Measurements from ENCODE around the gene C9orf85.

Gene C9orf85

DNA sequence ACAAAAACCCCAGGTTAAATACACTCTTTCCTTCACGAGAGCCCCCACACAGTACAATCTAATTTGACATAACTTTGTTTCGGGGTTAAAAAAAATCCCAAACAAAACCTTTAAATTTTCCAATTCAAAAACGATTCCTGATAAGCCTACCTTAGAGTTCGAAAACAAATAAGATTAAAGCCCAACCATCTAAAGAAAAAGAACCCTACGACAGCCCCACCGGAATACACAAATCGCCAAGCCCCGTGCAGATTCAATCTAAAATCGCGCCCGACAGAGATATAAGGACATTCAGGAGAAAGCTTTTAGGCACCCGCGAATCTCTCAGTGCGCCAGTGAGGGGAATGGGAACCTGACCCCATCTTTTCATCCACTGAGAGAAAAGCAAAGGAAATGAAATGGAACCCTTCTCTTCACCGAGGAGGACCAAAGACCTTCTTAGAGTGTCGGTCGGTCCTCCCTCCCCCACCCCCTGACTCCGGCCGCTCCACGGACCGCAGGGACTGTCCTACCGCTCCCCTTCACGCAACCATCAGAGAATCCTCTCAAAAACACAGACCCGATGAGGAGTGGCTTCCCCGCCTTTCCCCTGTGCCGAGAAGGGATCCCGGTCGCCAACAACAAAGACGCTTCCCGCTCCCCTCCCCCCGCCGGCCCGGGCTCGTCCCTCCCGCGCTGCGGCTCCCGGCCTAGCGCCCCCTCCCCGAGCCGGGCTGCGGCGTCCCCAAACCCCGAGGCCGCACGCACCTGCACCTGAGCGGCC is 1.4 kb upstream of the C9orf85 start:
- Histone ChIP-seq H3K4me3 (ENCODE audit: low read length) (peak overlapping the region; percentile 97), H3K9me3 (ENCODE audit: control insufficient read depth, low read length) (no peaks in the 10 kb centered on the region), H3K4me1 (ENCODE audit: control insufficient read depth, insufficient read depth, low read length) (peaks cover 31% of the 10 kb centered on the region), H3K9ac (ENCODE audit: low read length) (peak overlapping the region; percentile 86), H3K36me3 (ENCODE audit: control insufficient read depth, insufficient read depth, low read length, severe bottlenecking) (no peaks in the 10 kb centered on the region), H3K27me3 (replicated peaks; ENCODE audit: control insufficient read depth, insufficient read depth, low read length) (no peaks in the 10 kb centered on the region)
- peak; percentile 72 for DNase-seq (ENCODE audit: low read depth)

DNA sequence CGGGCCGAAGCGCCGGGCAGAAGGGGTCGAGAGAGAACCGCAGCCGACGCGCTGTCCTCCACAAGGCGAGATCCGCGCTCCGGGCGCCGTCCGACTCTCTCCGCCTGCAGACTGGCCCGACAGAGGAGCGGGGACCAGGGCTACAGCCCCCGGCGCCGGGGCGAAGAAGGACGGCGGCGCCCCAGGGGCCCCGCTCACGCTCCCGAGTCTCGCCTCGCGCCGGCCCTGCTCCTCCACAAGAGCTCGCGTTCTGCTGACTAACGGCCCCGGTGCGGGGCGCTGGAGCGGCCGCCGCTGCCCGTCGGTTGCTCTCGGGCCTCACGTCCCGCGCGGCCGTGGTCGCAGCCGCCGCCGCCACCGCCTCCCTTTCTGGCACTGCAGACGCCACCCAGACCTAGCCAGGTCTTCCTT is 784 bp upstream of the C9orf85 start:
- Histone ChIP-seq H3K27me3 (replicated peaks; ENCODE audit: control insufficient read depth, insufficient read depth, low read length) (no peaks in the 10 kb centered on the region), H3K9ac (ENCODE audit: low read length) (peak overlapping the region; percentile 86), H3K9me3 (ENCODE audit: control insufficient read depth, low read length) (no peaks in the 10 kb centered on the region), H3K4me3 (ENCODE audit: low read length) (peak overlapping the region; percentile 97), H3K36me3 (ENCODE audit: control insufficient read depth, insufficient read depth, low read length, severe bottlenecking) (no peaks in the 10 kb centered on the region), H3K4me1 (ENCODE audit: control insufficient read depth, insufficient read depth, low read length) (peaks cover 31% of the 10 kb centered on the region)
- DNase-seq (ENCODE audit: low read depth): peak; percentile 76

DNA sequence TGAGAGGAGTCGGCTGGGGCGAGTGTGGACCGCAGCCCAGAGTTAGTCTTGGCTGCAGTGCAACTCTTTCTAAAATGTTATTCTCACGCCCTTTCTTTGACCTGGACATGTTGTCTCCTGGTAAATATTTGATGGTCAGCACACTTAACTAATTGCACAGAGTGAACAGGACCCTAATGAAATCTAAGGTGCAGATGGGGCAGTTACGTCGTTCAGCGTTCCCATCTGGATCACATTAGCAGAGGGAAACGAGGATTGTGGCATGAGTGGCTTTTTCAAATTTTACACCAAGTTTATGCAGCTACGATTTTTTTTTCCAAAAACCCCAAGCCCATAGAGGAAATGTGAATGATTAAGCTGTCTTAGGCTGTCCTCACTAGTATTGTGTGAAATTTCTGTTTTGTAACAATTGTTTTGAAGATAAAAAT is 483 bp downstream of the C9orf85 start:
- peak; percentile 77 for DNase-seq (ENCODE audit: low read depth)
- peak overlapping the region; percentile 97 for H3K4me3 ChIP-seq (ENCODE audit: low read length)
- H3K9ac ChIP-seq (ENCODE audit: low read length): peak overlapping the region; percentile 97
- H3K27me3 ChIP-seq (replicated peaks; ENCODE audit: control insufficient read depth, insufficient read depth, low read length): no peaks in the 10 kb centered on the region
- no peaks in the 10 kb centered on the region for H3K9me3 ChIP-seq (ENCODE audit: control insufficient read depth, low read length)
- H3K4me1 ChIP-seq (ENCODE audit: control insufficient read depth, insufficient read depth, low read length): peaks cover 31% of the 10 kb centered on the region
- no peaks in the 10 kb centered on the region for H3K36me3 ChIP-seq (ENCODE audit: control insufficient read depth, insufficient read depth, low read length, severe bottlenecking)

DNA sequence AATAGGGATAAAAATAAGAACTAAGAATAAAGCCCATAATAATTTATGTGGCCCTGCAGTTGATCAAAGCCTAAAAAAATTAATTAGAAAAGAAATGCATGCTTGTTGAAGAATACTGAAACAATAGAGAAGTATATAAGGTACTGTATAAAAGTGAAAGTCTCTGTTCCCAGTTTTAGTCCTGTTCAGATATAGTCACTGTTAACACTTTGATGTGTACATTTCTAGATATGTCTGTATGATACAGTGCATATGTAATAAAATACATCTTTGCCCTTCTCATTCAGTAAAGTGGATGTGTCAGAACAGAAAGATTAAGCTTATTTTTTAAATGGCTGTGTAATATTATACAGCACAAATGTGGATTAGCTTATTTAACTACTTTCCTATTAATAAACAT is 4.1 kb downstream of the C9orf85 start:
- Histone ChIP-seq H3K9me3 (ENCODE audit: control insufficient read depth, low read length) (no peaks in the 10 kb centered on the region), H3K4me1 (ENCODE audit: control insufficient read depth, insufficient read depth, low read length) (peaks cover 18% of the 10 kb centered on the region), H3K27me3 (replicated peaks; ENCODE audit: control insufficient read depth, insufficient read depth, low read length) (no peaks in the 10 kb centered on the region), H3K36me3 (ENCODE audit: control insufficient read depth, insufficient read depth, low read length, severe bottlenecking) (no peaks in the 10 kb centered on the region), H3K4me3 (ENCODE audit: low read length) (no peak overlapping the region), H3K9ac (ENCODE audit: low read length) (no peak overlapping the region)
- no peak for DNase-seq (ENCODE audit: low read depth)

DNA sequence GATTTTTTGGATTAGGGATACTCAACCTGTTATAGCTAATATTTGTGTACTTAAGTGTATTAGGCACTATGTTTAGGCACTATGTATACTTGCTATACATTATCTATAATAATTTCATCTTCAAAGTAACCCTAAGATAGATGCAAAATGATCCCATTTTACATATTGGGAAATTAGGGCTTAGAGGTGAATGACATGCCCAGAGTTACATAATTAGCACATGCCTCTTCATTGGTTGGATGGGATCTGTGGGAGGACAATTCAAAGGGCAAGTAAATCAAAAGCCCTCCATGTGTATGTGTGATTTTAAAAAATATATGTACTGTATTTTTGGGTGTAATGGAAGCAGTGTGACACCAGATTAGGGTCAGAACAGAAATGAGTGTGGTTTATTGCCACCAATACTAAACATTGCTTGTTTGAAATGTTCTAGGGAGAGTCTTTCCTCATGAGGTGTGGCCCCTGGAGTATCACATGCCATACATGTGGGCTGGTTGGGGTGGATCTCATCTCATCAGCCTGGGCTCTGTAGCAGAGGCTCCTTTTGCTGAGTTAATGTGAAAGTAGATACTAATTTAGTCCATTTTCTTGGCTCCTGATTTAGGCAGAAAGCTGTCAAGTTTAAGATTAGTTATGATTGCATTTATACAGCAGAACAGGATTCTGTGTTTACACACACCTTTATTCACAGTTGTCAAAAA is 5.5 kb downstream of the C9orf85 start:
- H3K4me1 ChIP-seq (ENCODE audit: control insufficient read depth, insufficient read depth, low read length): peaks cover 18% of the 10 kb centered on the region
- no peaks in the 10 kb centered on the region for H3K36me3 ChIP-seq (ENCODE audit: control insufficient read depth, insufficient read depth, low read length, severe bottlenecking)
- DNase-seq (ENCODE audit: low read depth): no peak
- no peaks in the 10 kb centered on the region for H3K9me3 ChIP-seq (ENCODE audit: control insufficient read depth, low read length)
- no peak overlapping the region for H3K4me3 ChIP-seq (ENCODE audit: low read length)
- H3K27me3 ChIP-seq (replicated peaks; ENCODE audit: control insufficient read depth, insufficient read depth, low read length): no peaks in the 10 kb centered on the region
- no peak overlapping the region for H3K9ac ChIP-seq (ENCODE audit: low read length)

DNA sequence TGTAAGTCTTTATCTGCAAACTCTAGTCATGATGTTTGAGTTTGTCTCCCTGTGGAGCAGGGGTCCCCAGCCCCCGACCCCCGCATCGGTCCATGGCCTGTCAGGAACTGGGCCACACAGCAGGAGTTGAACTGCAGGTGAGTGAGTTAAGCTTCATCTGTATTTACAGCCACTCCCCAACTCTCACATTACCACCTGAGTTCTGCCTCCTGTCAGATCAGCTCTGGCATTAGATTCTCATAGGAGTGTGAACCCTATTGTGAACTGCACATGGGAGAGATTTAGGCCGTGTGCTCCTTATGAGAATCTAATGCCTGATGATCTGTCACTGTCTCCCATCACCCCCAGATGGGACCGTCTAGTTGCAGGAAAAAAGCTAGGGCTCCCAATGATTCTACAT is 7.0 kb downstream of the C9orf85 start:
- peaks cover 6% of the 10 kb centered on the region for H3K4me1 ChIP-seq (ENCODE audit: control insufficient read depth, insufficient read depth, low read length)
- DNase-seq (ENCODE audit: low read depth): no peak

DNA sequence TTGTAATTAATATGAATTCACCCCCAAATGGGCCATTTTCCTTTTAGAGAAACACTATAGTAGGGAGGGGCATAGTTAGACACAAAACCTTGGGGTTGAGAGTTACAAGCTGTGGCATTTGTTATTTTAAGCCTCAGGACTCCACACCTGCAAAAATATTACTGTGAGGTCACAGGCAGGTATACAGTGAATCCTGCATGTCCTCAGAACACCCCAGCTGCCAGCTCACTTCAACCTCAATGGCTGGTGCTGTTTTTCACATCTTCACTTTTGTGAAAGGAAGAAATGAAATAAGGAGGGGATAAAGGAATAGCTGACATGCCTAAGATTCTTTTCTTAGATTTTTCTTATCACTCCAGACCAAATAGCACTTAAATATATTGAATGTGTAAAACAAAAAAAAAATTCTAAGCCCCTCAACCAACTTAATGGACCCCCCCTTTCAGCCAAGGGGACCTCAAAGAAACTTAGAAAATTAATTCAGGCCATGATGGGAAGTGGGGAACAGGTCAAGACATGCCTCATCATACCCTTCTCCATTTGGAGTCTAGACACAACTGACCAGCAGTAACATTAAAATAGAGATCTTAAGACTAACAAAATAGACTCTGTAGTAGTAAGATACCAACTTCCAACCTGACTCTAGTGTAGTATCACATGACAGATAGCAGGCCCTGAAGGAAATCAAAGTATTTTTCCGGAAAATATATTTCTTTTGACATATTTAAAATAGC is 9.2 kb downstream of the C9orf85 start:
- Histone ChIP-seq H3K27me3 (replicated peaks; ENCODE audit: control insufficient read depth, insufficient read depth, low read length) (no peaks in the 10 kb centered on the region), H3K9me3 (ENCODE audit: control insufficient read depth, low read length) (no peaks in the 10 kb centered on the region), H3K9ac (ENCODE audit: low read length) (no peak overlapping the region), H3K4me1 (ENCODE audit: control insufficient read depth, insufficient read depth, low read length) (no peaks in the 10 kb centered on the region), H3K4me3 (ENCODE audit: low read length) (no peak overlapping the region), H3K36me3 (ENCODE audit: control insufficient read depth, insufficient read depth, low read length, severe bottlenecking) (peaks cover 5% of the 10 kb centered on the region)
- DNase-seq (ENCODE audit: low read depth): no peak

More for the DNA sequence above, 7.0 kb downstream of the C9orf85 start:
- no peak overlapping the region for H3K9ac ChIP-seq (ENCODE audit: low read length)
- H3K36me3 ChIP-seq (ENCODE audit: control insufficient read depth, insufficient read depth, low read length, severe bottlenecking): peaks cover 5% of the 10 kb centered on the region
- H3K27me3 ChIP-seq (replicated peaks; ENCODE audit: control insufficient read depth, insufficient read depth, low read length): no peaks in the 10 kb centered on the region
- no peaks in the 10 kb centered on the region for H3K9me3 ChIP-seq (ENCODE audit: control insufficient read depth, low read length)
- H3K4me3 ChIP-seq (ENCODE audit: low read length): no peak overlapping the region

DNA sequence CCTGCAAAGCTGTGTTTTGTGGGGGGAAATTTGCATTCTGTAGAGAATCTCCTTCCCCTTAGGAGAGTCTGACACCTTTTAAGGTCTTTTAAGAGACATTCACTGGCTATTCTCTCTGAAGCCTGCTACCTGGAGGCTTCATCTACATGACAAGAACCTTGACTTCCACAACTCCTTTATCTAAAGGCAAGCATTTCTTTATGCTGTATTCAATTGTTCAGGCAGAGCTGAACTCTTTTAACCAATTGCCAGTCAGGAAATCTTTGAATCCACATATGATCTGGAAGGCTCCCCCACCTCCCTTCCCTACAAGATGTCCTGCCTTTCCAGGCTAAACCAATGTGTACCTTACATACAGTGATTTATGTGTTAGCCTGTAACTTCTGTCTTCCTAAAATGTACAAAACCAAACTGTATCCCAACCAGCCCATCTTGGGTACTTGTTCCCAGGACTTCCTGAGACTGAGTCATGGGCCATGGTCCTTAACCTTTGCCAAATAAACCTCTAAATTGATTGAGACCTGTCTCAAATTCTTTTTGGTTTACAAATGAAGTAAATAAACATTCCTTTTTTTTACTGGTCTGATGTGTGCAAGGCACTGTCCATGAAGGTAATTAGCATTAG is 9.9 kb downstream of the C9orf85 start:
- Histone ChIP-seq H3K4me1 (ENCODE audit: control insufficient read depth, insufficient read depth, low read length) (no peaks in the 10 kb centered on the region), H3K4me3 (ENCODE audit: low read length) (no peak overlapping the region), H3K9ac (ENCODE audit: low read length) (no peak overlapping the region), H3K36me3 (ENCODE audit: control insufficient read depth, insufficient read depth, low read length, severe bottlenecking) (peaks cover 5% of the 10 kb centered on the region), H3K9me3 (ENCODE audit: control insufficient read depth, low read length) (no peaks in the 10 kb centered on the region), H3K27me3 (replicated peaks; ENCODE audit: control insufficient read depth, insufficient read depth, low read length) (no peaks in the 10 kb centered on the region)
- no peak for DNase-seq (ENCODE audit: low read depth)

DNA sequence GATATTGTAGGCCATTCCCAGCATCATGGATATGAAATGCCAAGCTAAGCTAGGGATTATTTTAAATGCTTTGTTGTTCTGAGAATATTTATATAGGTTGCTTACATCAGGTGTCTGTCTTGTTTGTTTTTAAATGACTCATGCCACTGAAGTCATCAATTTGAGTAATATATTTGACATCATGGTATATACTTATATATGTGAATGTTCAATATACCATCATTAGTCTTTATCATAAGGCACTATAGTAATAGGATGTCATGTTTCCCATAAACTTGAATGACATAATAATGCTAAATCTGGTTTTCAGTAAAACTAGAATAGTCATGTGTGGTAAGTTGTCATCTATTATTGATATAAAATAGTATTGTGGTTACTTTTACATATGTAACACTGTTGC is 13.1 kb downstream of the C9orf85 start:
- no peak for DNase-seq (ENCODE audit: low read depth)

DNA sequence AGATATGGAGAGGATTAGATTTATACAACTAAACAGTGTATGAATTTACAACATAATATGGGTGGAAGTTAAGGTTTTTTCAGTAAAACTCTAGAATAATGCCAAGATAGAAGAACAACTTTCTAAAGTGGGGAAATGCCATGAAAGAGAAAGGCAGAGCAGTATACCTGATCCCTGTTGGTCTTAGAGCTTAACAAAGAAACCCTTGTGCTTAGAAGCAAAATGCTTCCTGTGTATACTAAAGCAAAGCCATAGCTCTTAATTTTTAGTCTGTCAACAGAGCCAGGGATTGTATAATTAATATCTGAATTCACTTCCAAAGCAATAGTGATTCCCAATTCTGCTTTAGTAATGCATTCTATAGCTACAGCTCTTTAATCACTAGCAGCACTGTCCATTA is 14.4 kb downstream of the C9orf85 start:
- DNase-seq (ENCODE audit: low read depth): no peak
- H3K9me3 ChIP-seq (ENCODE audit: control insufficient read depth, low read length): no peaks in the 10 kb centered on the region
- peaks cover 5% of the 10 kb centered on the region for H3K36me3 ChIP-seq (ENCODE audit: control insufficient read depth, insufficient read depth, low read length, severe bottlenecking)
- H3K9ac ChIP-seq (ENCODE audit: low read length): no peak overlapping the region
- H3K4me1 ChIP-seq (ENCODE audit: control insufficient read depth, insufficient read depth, low read length): peaks cover 14% of the 10 kb centered on the region
- H3K27me3 ChIP-seq (replicated peaks; ENCODE audit: control insufficient read depth, insufficient read depth, low read length): no peaks in the 10 kb centered on the region
- no peak overlapping the region for H3K4me3 ChIP-seq (ENCODE audit: low read length)

More for the DNA sequence above, 13.1 kb downstream of the C9orf85 start:
- Histone ChIP-seq H3K36me3 (ENCODE audit: control insufficient read depth, insufficient read depth, low read length, severe bottlenecking) (peaks cover 5% of the 10 kb centered on the region), H3K4me1 (ENCODE audit: control insufficient read depth, insufficient read depth, low read length) (peaks cover 12% of the 10 kb centered on the region), H3K27me3 (replicated peaks; ENCODE audit: control insufficient read depth, insufficient read depth, low read length) (no peaks in the 10 kb centered on the region), H3K4me3 (ENCODE audit: low read length) (no peak overlapping the region), H3K9me3 (ENCODE audit: control insufficient read depth, low read length) (no peaks in the 10 kb centered on the region), H3K9ac (ENCODE audit: low read length) (no peak overlapping the region)

DNA sequence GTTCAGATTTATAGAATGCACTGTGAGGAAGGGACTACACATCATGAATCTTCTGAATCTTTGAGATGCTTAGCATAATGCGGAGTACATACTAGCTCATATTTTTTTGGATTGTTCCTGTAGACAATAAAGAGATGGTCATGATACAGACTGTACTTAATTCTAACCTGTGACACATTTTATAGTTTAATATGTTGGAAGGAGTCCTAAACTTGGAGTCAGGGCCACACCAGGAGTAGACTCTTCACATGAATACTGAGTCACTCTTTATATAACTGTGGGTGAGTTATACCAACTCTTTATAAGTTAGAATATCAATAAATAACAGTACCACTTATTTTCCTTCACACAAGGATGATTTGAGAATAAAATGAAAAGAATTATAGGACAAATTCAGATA is 16.9 kb downstream of the C9orf85 start:
- Histone ChIP-seq H3K4me3 (ENCODE audit: low read length) (no peak overlapping the region), H3K9ac (ENCODE audit: low read length) (no peak overlapping the region), H3K4me1 (ENCODE audit: control insufficient read depth, insufficient read depth, low read length) (peaks cover 15% of the 10 kb centered on the region), H3K27me3 (replicated peaks; ENCODE audit: control insufficient read depth, insufficient read depth, low read length) (no peaks in the 10 kb centered on the region), H3K9me3 (ENCODE audit: control insufficient read depth, low read length) (no peaks in the 10 kb centered on the region), H3K36me3 (ENCODE audit: control insufficient read depth, insufficient read depth, low read length, severe bottlenecking) (no peaks in the 10 kb centered on the region)
- DNase-seq (ENCODE audit: low read depth): no peak

Measured in adipocyte (in vitro differentiated cells).